Neutrophil (primary cell): ENCODE results near the gene PLCH2.
A peak's percentile ranks its signal among the peaks of the same experiment; 100 is the strongest.

Experiments
- H3K27ac ChIP-seq: fragments of 200-600 bp; sonication (generic); 2 replicates; pipeline ENCODE4 v1.5.1; 2016; ENCODE audit warnings: mild to moderate bottlenecking, moderate library complexity
- H3K27me3 ChIP-seq: fragments of 200-600 bp; sonication (generic); 2 replicates; pipeline ENCODE4 v1.6.0; 2016; ENCODE audit warnings: mild to moderate bottlenecking
- H3K36me3 ChIP-seq: fragments of 200-600 bp; sonication (generic); 2 replicates; pipeline ENCODE4 v1.5.1; 2017
- H3K4me1 ChIP-seq, 2 experiments: fragments of 200-600 bp in 1 of 2; sonication (generic) in 1 of 2; 1 replicate in 1 of 2; 2 replicates in 1 of 2; pipeline versions ENCODE4 v1.5.1 to v1.6.1; 2013 to 2016; ENCODE audit warnings: low read depth in 1 of 2, low read length in 1 of 2, mild to moderate bottlenecking in 1 of 2, moderate library complexity in 1 of 2; ENCODE audit not compliant: control insufficient read depth in 1 of 2, insufficient read depth in 1 of 2
- H3K4me3 ChIP-seq, 2 experiments: fragments of 200-600 bp in 1 of 2; sonication (generic) in 1 of 2; 1 replicate in 1 of 2; 2 replicates in 1 of 2; pipeline ENCODE4 v1.5.1; 2013 to 2016; ENCODE audit warnings: low read depth in 1 of 2, low read length in 1 of 2, mild to moderate bottlenecking in 1 of 2, moderate library complexity in 1 of 2
- H3K9me3 ChIP-seq: fragments of 200-600 bp; sonication (generic); 2 replicates; pipeline ENCODE4 v1.5.1; 2016
- CTCF ChIP-seq: fragments of 200-600 bp; sonication (generic); IDR thresholded peaks from 2 replicates; pipeline ENCODE4 v1.5.1; 2016; ENCODE audit warnings: antibody characterized with exemption

The PLCH2 gene

GRCh38 chr1:2544875-2545640 lies 69.0 kb downstream of the PLCH2 start:
- no peaks in the 10 kb centered on the region for H3K36me3 ChIP-seq
- no peak overlapping the region for H3K4me3 ChIP-seq
- H3K9me3 ChIP-seq: no peaks in the 10 kb centered on the region
- H3K4me1 ChIP-seq: peaks cover 32 to 44% of the 10 kb centered on the region in 2 experiments
- H3K27ac ChIP-seq: peak overlapping the region; percentile 100
- no peak for TF ChIP-seq CTCF
- H3K27me3 ChIP-seq: peaks cover 55% of the 10 kb centered on the region

GRCh38 chr1:2545754-2546514 lies 69.8 kb downstream of the PLCH2 start:
- peak overlapping the region; percentile 100 for H3K27ac ChIP-seq
- H3K4me3 ChIP-seq: peak overlapping the region; percentile 81 to 85
- H3K9me3 ChIP-seq: no peaks in the 10 kb centered on the region
- H3K36me3 ChIP-seq: no peaks in the 10 kb centered on the region
- H3K27me3 ChIP-seq: peaks cover 46% of the 10 kb centered on the region
- no peak for TF ChIP-seq CTCF
- H3K4me1 ChIP-seq: peaks cover 33 to 46% of the 10 kb centered on the region in 2 experiments

GRCh38 chr1:2546515-2547209 lies 70.6 kb downstream of the PLCH2 start:
- peak overlapping the region; percentile 100 for H3K27ac ChIP-seq
- H3K4me1 ChIP-seq: peaks cover 33 to 46% of the 10 kb centered on the region in 2 experiments

GRCh38 chr1:2547210-2548067 lies 71.3 kb downstream of the PLCH2 start:
- Histone ChIP-seq H3K36me3 (no peaks in the 10 kb centered on the region), H3K4me1 (peaks cover 33 to 46% of the 10 kb centered on the region in 2 experiments), H3K9me3 (no peaks in the 10 kb centered on the region), H3K4me3 (peak overlapping the region; percentile 81 to 85), H3K27ac (peak overlapping the region; percentile 100), H3K27me3 (peaks cover 31% of the 10 kb centered on the region)
- TF ChIP-seq CTCF: no peak

More at GRCh38 chr1:2546515-2547209, 70.6 kb downstream of the PLCH2 start:
- Histone ChIP-seq H3K27me3 (peaks cover 39% of the 10 kb centered on the region), H3K9me3 (no peaks in the 10 kb centered on the region), H3K36me3 (no peaks in the 10 kb centered on the region), H3K4me3 (peak overlapping the region; percentile 81 to 85)
- peak; percentile 70 for TF ChIP-seq CTCF
